Activated effector memory CD4-positive, alpha-beta T cell treated with Interleukin-2 at 50 U/mL for 16 hours (primary cell): ENCODE results near the gene SH3BP2.

Experiments
- DNase-seq: peaks from one replicate; pipeline ENCODE4 v3.0.0-alpha.2; 2020

SH3BP2 gene

DNA sequence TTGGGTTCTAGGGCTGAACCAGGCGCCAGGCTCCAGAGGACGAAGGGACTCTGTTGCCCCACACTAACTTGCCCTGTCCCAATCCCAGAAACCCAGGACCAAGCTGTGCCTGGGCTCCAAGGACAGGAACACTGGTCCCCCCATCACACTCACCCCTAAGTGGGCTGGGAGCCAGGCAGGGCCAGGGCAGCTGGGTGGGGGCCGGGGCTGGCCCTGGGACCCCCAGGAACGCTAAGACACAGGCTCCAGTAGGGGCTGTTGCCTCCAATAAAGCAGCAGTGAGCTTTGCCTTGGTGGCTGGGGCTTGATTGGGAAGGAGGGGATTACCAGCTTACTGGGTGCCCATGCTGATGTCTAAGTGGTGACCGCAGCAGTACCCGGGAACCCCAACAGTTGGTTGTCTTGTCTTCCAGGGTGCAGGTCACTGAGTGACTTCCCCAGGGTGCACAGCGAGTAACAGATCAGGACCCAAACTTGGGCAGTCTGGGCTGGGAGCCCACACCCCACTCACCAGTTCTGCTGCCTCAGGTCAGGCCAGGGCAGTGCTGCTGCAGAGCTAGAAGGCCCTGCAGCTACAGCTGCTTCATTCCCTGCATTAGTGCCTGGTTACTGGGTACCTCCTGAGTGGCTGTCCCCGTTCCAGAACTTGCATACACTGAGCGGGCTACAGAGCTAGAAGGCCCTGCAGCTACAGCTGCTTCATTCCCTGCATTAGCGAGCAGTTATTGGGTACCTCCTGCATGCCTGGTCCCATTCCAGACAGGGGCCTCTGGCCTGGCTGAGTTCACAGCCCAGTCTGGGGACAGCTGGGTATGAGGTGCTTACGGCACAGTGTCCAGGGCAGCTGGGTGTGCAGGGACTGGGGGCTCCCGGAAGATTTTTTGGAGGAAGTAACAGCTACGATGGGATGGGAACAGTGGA is 41.4 kb downstream of the SH3BP2 start:
- no peak for DNase-seq

DNA sequence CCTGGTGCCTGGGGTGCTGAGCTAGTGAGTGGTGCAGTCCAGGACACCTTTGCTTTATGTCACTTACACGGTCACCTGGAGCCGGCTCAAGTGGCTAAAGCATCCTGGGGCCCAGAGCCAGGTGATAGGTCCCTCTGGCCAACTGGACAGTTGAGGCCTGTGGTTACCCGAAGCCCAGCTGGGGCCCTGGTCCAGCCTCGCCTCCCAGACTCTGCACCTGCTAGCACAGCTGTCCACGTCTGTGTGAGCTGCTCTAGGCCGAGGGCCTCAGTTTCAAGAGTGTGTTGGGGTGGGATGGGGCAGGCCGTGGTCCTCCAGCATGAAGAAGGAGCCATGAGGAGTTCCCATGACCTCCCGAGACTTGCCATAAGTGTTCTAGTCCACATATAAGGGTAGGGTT is 43.1 kb downstream of the SH3BP2 start:
- no peak for DNase-seq

DNA sequence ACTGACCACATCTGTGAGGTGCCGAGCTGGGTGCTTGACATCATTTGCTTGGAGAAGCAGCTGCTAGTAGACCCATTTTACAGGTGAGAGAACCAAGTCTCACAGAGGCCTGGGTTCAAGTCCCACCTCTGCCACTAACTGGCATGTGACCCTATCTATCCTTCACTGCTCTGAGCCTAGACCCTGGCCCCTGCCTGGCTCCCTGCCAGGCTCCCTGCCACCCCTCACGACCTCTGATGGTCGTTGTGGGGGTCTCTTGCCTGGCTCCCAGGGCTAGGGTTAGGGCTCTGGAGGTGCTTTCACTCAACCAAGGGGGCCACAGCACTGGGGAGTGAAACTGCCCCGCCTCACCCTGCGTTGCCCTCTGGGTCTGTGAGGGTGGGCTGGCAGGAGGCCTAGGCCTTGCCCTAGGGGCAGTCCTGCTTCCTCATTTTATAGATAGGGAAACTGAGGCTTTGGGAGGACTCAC is 43.5 kb downstream of the SH3BP2 start:
- DNase-seq = no peak

DNA sequence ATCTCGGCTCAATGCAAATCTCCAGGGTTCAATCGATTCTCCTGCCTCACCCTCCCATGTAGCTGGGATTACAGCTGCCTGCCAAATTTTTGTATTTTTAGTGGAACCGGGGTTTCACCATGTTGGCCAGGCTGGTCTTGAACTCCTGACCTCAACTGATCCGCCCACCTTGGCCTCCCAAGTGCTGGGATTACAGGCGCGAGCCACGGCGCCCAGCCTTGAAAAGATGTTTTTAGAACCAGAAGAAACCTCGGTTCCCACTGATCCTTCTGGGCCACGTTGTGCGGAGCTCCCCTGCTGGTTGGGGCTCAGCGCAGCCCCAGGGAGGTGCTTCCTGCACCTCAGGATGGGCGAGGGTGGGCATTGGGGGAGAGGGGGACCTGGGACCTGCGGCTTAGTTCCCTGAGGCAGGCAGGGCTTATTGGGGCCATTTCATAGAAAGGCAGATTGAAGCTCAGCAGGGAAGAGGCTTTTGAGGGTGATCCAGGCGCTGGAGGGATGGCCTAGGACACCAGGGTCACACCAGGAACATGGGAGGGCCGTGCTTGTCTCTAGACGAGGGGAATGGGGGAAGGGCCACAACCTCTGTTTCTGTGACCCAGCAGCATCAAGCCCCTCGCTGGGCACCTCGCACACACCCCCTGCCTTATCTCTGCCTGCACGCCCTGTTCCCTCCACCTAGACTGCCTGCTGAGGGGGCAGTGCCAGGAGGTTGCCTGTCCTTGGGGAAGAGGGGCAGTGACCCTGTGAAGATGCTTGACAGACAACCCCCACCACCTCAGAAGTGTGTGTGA is 44.4 kb downstream of the SH3BP2 start:
- no peak for DNase-seq

DNA sequence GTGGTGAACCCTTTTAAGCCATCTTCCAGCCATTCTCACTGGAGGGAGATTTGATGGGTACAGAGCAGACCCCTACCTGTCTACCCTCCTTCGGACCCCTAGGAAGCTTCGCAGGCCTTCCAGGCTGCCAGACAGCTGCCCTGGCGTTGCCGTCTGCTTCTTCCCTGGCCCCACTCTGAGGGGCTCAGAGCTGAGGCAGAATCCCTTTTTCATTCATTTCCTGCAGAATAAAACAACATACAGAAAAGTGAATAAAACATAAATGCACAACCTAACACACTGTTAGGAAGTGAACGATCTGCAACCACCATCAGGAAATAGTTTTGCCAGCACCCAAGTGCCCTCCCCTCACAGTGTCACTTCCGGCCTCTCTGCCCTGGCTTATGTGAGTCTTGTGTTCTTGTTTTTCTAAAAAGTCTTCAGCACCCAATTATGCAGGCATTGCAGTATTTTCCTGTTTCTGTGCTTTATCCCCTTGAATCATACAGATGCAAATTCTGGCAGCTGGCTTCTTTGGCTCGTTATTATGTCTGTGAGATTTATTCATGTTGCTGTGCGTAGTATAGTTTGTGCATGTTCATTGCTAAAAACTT is 45.1 kb downstream of the SH3BP2 start:
- peak; percentile 69 for DNase-seq

DNA sequence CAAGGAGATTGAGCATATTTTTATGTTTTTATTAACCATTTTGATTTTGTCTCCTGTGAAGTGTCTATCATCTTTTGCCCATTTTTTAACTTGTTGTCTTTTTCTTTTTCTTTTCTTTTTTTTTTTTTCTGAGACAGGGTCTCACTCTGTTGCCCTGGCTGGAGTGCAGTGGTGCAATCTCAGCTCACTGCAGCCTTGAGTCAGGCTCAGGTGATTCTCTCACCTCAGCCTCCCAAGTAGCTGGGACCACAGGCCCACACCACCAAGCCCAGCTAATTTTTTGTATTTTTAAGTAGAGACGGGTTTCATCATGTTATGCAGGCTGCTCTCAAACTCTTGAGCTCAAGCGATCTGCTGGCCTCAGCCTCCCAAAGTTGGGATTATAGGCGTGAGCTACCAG is 46.2 kb downstream of the SH3BP2 start:
- no peak for DNase-seq

DNA sequence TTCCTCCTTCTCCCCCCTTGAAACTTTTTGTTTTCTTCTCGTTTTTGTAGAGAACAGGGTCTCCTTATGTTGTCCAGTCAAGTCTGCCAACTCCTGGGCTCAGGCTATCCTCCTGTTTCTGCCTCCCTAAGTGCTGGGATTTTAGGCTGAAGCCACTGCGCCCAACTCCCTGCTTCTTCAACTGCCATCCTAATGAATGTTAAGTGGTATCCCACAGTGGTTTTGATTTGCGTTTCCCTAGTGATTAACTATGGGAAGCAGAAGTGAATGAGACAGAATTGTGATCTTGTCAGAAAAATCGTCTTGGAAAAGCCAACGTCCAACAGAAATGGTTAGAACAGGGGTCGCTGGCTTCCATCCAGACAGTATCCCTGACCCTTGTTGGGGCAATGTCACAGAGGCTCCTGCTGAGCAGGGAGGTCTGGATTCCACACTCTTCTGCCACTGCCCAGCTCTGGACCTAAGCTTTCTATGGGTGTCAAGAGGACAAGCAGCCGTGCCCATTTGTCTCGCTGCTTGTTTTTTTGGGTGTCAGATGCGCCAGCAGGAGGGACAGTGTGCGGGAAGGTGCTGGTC is 49.9 kb downstream of the SH3BP2 start:
- no peak for DNase-seq

DNA sequence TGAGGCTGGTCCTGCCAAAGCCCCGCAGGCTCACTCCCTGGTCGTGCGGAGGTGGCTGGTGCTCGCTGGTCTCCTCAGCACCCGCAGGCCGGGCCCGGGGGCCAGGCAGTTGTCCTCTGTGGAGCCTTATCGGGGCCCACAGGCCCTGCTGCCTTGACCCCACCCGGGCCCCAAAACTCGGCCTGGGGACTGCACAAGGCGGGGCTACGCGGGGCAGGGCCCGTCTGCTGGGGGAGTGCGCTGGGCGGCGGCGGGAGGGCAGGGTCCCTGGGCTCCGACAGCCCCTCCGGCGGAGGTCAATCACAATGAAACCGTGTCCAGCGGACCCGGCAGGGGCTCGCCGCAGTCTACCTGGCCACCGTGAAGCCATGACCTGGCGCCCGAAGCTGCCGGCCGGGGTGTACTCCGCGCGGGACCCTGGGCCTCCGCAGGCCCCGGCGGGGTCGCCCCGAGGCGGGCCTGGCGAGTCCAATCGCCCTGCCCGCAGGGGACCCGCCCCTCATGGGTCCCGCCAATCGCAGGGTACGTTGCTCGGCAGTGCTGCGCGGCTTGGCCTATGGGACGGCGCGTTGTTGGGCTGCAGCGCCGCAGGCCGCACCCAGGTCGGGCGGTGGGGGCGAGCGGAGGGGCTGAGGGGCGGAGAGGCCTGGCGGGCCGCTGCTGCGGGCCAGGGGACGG is 50.5 kb downstream of the SH3BP2 start, which contains the start of gene ADD1:
TSS of gene ADD1 (plus strand) at position 582 of the 678 bp plus-strand sequence. CDS start 32,072 bp downstream, outside the sequence.
- DNase-seq = peak; percentile 97

DNA sequence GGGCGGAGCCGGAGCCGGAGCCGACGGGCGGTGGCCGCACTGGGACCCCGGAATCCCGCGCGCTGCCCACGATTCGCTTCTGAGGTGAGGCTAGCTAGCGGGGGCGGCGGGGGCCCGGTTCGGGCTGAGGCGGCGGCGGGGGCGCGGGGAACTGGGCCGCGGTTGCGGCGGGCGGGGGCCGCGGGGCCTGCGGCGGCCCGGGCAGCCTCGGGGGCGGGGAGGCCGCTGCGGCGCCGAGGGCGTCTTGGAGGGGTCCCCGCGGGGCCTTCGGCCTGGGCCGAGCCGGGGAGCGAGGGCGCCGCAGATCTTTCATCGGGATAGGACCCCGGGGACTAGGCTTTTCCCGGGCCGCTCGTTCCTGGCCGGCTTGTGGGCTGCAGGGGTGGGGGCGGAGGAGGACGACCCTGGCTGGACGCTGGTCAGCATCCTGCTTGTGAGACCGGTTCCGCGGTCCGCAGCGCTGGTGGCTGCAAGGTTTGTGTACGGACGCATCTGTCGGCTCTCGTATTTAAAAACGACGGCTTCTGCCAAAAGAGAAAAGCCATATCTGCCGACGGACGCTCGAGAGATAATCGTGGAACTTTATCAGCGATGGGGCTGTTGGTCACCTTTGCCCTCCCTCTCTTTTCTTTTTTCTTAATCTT is 51.2 kb downstream of the SH3BP2 start:
- DNase-seq = no peak

DNA sequence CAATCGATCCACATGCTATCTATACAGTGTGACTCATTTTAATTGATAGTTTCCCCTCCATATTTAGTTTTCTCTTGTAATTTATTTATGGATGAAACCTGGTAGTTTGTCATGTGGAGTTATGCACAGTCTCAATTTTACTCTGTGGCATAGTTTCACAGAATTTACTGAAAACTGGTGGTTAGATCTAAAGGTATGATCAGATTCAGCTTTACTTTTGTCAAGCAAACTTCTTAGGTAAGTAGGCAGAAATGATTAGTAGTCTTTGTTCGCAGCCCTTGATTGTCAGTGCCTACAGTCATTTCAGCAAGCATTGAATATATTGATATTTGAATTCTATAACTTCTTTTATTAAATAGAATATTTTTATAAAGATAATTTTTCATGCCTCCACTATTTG is 53.3 kb downstream of the SH3BP2 start:
- no peak for DNase-seq

DNA sequence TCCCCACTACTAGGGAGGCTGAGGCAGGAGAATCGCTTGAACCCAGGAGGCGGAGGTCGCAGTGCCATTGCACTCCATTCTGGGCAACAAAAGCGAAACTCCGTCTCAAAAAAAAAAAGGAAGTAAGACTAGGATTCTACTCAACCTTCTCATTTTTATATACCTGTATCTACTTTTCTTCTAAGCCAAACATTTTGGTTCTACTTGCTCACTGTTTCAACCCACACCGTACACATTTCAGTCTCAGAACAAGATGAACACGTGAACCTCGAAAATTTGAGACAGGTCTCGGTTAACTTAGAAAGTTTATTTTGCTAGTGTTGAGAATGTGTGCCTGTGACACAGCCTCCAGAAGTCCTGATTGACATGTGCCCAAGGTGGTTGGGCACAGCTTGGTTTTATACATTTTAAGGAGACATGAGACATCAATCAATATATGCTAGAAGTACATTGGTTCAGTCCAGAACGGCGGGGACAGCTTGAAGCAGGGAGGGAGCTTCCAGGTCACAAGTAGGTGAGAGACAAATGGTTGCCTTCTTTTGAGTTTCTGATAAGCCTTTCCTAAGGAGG is 54.5 kb downstream of the SH3BP2 start:
- DNase-seq = no peak

DNA sequence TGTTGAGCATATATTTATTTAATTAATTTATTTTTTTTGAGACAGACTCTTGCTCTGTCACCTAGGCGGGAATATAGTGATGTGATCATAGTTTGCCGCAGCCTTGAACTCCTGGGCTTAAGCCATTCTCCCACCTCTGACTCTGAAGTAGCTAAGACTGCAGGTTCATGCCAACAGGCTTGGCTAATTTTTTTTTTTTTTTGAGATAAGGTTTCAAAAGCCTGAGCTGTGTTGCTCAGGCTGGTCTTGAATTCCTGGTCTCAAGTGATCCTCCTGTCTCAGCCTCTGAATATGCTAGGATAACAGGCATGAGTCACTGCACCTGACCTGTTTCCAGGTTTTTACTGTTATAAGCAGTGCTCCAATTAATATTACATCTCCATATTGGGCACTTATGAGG is 55.6 kb downstream of the SH3BP2 start:
- DNase-seq = no peak

DNA sequence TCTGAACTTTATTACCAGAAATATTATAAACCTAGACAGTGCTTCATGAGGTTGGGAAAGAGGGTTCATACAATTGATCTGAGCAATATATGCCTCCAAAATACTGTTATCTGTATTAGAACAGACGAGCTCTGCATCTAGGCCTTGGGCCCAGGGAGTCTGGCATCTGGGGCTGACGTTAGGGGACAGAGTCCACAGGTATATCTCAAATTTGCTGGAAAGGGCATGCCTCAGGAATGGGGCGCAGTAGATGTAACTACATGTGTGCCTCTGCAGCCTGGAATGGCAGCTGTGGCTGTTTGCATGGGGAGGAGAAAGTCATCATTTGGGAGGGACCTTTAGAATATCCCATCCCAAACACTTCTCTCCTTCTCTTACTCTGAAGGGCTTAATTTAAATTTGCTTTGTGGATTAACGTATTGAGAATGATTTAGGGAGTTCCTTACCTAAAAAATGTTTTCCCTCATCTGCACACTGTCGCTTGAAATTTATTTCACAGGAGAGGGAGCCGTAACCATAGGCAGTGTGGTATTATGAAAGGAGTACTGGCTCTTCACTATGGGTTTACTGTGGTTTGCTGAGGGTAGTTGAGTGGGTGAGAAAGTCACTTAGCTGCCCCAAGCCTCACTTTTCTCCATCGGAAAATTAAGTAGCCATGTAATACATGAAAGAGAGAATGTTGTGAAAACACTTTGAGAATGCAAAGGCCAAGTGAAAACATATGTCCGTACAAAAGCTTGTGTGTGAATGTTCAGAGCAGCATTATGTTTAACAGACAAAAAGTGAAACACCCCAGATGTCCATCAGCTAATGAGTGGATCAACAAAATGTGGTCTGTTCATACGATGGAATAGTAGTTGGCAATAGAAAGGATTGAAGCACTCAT is 56.6 kb downstream of the SH3BP2 start:
- DNase-seq = no peak

DNA sequence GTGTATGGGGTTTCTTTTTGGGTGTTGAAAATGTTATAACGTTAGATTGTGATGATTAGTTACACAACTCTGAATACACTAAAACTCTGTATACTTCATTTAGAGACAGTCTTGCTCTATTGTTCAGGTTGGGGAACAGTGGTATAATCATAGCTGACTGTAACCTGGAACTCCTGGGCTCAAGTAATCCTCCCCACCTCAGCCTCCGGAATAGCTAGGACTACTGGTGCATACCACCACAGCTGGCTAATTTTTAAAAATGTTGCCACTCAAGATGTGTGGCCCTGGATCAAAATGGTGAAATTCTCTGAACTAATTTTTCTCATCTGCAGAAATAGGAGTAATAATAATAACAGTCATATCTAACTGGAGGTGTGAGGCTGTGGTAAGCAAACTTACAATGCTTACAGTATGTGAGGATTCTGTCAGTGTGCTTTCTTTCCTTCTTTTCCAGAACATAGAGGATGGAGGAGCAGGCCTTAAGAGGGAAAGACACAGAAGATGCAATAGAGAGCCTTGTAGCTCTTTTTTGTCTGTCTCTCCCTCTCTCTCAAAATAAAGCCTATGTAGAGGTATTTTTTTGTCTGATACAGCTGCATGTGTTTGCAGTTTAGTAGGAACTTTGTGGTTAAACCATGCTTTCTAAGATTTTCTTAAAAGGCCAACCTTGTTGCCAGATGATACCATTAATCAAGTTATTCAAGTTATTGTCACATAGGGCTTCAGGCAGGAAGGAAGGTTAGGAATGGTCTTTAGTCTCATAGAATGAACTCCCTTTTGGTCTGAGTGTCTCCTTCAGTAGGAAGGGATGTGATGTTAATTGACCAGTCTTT is 58.3 kb downstream of the SH3BP2 start:
- DNase-seq = no peak

DNA sequence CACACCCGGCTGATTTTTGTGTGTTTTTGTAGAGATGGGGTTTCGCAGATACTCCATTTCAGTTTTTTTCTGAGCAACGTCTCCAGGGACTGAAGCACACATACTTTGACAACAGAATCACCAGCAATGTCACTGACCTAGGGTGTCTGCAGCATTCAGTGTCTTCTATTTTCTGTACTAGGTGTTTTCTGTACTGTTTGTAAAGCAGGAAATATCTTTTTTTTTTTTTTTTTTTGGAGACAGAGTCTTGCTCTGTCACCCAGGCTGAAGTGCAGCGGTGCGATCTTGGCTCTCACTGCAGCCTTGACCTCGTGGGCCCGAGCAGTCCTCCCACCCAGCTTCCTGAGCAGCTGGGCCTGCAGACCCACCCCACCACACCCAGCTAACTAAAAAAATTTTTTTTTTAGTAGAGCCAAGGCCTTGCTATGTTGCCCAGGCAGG is 59.6 kb downstream of the SH3BP2 start:
- DNase-seq = no peak

DNA sequence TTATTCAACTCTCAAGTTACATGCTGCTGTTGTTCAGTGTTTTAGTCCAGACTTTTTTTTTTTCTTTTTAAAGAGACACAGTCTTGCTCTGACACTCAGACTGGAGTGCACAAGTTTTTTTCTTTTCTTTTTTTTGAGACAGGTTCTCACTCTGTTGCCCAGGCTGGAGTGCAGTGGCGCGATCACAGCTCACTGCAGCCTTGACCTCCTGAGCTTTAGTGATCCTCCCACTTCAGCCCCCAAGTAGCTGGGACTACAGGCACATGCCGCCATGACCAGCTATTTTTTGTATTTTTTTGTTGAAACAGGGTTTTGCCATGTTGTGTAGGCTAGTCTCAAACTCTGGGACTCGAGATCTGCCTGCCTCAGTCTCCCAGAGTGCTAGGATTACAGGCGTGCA is 62.7 kb downstream of the SH3BP2 start:
- DNase-seq = no peak

DNA sequence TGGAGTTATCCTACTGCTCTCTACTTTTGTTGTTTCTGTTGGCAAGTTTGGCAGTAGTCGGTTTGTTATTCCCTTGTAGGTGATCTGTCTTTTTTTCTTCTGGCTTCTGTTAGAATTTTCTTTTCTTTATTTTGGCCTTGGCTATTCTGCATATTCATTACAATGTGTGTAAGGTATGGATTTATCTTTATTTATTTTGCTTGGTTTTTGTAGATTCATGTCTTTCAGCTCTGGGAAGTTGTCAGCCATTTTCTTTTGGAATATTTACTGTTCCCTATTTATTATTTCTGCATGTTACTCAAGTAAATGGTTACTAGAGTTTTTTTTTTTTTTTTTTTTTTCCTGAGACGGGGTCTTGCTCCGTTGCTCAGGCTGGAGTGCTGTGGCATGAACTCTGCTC is 63.4 kb downstream of the SH3BP2 start:
- DNase-seq = no peak

DNA sequence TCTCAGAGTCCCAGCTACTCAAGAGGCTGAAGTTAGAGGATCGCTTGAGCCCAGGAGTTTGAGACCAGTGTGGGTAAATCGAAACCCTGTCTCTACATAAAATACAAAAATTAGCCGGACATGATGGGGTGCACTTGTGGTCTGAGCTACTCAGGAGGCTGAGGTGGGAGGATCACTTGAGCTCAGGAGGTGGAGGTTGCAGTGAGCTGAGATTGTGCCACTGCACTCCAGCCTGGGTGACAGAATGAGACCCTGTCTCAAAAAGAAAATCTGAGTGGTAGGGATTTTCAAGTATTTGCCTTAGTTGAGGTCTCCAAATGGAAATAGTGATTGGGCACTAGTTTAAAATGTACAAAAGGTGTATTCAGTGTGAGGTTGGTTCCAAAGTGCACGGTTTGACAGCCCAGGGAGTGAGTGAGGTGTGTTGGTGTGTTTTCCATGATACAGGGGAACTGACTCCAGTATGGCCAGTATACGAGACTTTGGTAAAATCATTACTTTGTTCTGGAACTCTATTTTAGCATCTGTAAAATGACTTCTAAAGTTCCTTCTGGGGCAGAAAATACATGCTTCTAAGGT is 64.6 kb downstream of the SH3BP2 start:
- no peak for DNase-seq
